Stimulated activated CD4-positive, alpha-beta T cell treated with anti-CD3 and anti-CD28 coated beads, Interleukin-2, amount 100 ng/mL, for 48 hours (primary cell): ENCODE results near the gene SDCBP2.
A peak's percentile ranks its signal among the peaks of the same experiment; 100 is the strongest.
"Not testable (repeated sequence)": the region's sequence is repeated elsewhere in the genome, so short reads cannot be mapped to it uniquely, and the experiment has no call there.

Experiments used
- DNase-seq, 2 donors: peaks; one replicate each; pipeline ENCODE4 v3.0.0-alpha.2; 2020

The SDCBP2 gene

DNA sequence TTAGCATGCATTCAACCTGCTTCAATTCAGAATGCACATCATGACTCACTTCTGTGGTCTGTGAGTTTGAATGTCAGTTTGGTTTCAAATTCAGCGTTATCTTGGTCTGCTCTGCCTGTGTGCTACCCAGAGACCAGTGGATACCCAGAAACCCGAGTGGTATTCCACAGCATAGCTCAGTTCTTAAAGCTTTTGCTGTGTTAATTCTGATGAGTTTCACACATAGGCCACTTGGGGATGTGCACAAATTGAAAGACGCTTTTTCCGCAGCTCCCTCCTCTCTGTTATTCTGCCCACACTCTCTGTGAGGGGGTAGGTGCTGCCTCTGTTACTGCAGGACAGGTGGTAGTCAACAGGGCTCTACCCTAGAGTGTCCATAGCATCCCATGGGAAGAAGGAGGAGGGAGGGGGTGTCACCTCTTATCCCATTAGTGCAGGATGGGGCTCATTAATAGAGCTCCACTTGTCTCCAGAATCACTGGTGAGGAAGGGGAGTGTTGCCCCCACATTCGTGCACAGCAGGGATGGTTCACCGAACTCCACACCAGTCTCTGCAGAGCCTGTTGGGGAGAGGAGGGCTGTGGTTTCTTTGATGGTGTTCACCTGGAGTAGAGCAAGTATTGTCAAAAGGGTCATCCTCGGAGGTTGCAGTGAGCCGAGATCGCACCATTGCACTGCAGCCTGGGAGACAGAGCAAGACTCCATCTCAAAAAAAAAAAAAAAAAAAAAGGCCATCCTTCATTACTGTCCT lies 29.2 kb upstream of the SDCBP2 start:
- peak in 1 of 2 donors; percentile 37 for DNase-seq

DNA sequence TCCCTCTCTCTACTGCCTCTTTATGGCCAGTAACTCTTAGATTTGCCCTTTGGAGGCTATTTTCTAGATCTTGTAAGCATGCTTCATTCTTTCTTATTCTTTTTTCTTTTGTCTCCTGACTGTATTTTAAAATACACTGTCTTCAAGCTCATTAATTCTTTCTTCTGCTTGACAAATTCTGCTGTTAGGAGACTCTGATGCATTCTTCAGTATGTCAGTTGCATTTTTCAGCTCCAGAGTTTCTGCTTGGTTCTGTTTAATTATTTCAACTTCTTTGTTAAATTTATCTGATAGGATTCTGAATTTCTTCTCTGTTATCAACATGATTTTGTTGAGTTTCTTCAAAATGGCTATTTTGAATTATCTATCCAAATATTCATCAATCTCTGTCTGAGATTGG lies 25.0 kb upstream of the SDCBP2 start:
- DNase-seq: no peak

DNA sequence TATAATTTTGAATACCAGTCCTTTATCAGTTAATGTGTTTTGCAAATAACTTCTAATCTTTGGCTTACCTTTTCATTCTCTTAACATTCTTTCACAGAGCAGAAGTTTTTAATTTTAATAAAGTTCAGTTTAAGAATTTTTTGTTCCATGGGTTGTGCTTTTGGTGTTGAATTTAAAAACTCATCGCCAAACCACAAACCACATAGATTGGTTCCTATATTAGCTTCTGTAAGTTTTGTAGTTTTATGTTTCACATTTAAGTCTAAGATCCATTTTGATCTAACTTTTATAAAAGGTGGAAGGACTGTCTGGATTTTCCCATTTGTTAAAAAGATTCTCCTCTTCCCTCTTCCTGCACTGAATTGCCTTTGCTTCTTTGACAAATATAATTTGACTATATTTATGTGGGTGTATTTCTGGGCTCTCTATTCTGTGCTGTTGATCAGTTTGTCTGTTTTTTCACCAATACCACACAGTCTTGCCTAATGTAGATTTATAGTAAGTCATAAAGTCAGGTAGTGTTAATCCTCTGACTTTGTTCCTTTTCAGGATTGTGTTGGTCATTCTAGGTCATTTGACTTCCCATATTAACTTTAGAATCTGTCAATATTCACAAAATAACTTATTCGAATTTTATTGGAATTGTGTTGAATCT lies 17.5 kb upstream of the SDCBP2 start:
- no peak for DNase-seq

DNA sequence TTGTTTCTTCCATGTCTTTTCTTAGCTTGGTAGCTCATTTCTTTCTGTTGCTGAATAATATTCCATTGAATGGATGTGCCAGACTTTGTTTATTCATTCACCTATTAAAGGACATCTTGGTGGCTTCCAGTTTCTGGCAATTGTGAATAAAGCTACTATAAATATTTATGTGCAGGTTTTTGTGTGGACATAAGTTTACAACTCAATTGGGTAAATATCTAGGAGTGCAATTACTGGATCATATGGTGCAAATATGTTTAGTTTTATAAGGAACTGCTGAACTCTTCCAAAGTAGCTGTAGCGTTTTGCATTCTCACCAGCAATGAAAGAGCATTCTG lies 16.8 kb upstream of the SDCBP2 start:
- no peak for DNase-seq

DNA sequence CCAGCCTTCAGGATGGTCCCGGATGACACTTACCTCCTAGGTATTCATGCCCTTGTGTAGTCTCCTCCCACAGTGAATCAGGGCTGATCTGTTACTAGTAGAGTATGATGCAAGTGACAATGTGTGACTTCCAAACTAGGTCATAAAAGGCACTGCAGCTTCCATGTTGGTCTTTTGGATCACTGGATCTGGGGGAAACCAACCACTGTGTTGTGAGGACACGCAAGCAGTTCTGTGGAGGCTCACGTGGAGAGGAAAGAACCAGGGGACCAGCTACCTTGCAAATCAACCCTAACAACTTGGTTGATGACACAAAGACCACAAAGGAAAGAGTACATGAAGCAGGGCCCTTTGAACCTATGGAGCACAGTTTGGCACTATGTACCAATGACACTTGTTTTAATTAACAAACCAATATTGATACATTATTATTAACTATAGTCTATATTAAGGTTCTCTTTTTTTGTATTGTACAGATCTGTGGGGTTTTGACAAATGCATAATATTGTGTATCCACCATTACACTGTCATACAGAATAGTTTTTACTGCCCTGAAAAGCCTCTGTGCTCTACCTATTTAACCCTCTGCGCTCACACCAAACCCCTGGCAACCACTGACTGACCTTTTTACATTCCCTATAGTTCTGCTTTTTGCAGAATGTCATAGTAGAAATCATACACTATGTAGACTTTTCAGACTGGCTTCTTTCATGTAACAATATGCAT lies 16.3 kb upstream of the SDCBP2 start:
- no peak for DNase-seq

DNA sequence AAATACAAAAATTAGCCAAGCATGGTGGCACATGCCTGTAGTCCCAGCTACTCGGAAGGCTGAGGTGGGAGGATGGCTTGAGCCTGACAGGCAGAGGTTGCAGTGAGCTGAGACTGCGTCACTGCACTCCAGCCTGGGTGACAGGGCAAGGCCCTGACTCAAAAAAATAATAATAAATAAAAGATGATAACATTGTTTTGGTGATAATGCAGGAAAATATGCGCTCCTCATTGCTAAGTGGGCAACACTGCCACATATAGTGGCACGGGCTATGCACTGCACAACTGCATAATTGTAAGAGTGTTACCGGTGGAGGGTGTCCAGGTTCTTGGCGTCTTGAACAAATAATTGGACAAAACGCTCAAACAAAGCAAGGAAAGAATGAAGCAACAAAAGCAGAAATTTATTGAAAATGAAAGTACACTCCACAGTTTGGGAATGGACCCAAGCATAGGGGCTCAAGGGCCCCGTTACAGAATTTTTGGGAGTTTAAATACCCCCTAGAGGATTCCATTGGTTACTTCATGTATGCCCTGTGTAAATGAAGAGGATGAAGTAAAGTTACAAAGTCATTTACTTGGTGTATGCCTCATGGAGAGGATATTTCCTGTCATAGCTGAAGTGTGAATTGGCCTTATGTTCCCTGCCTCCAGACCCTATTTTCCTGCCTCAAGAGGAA lies 14.6 kb upstream of the SDCBP2 start:
- not testable (repeated sequence) for DNase-seq

- DNase-seq: no peak
Observed at GRCh38 chr20:1341561-1342265, 12.8 kb upstream of the SDCBP2 start.

DNA sequence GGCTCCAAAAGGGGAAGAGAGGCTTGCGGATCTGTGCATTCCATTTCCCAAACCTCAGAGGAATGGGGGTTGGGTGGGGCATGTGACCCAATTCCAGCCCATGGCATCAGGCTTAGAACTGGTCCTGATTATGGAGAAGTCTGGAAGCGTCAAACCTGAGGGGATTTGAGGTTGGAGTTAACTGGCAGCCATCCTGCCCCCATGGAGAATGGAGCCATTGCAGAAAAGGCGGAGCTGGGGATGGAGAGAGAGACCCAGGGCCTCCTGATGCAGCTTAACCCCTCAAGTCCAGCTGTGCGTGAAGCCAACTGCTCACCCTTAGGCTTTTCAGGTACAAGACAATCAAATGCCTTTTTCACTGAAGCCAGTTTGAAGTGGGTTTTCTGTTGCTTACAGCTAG lies 9.9 kb upstream of the SDCBP2 start:
- no peak for DNase-seq

DNA sequence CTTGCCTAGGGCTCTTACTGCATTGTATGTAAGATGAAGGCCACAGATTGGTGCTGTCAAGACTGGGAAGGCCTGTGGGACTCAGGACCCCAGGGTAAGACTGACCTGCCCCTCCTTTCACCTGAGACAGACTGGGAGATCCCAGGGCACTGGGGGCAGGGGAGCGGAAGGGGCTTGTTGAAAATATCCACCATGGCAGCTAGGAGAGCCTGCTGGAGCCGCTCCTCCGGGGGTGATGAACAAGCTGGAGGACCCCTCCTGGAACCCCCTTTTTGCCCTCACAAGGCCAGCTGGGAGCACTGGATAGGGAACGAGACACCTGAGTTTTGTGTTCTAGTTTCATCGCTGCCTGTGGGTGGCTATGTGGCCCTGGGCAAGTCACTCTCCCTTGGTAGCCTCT lies 9.2 kb upstream of the SDCBP2 start:
- no peak for DNase-seq

DNA sequence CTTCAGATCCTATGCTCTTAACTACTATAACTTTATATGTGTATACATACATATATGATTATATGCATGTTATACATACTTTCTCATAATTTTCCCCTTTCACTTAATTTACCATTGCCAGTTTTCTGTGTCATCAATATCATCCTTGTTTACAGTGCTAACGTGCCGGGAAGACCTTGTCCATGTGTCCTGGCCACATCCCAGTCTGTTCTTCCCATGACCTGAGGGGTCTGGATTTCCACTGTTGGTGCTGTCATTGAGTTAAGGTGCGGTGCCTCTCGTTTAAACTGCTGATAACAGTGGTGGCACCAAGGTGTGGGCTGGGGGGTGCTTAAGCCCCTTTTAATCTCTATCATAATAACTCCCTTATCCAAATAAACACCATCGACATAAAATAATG lies 8.5 kb upstream of the SDCBP2 start:
- no peak for DNase-seq

DNA sequence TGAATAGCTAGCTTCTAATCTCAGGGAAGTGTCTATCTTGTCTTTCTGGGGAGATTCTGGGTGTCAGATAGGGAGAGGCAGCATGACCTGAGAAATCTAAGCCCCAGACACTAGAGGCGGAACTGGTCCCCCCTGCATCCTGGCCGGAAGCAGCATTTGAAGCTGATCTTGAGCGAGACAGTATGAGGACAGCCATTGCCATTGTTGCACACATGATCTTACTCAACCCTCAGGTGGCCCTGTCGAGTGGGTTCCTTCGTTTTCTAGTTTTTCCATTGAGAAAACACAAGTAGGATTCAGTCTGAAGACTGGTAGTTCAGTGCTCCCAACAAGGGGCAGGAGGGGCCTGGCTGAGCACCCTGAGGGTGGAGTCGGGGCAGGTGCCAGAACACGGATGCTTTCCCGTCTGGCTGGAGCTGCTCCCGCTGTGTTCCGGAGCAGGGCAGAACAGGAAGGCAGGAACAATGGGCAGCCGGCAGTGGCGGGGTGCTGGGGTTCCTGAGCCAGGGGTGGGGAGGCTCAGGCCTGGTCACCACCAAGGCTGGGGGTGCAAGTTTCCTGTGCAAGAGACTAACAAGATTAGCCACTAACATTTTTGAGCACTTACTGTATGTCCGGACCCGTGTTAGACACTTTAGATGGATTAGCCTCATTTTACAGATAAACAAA lies 7.9 kb upstream of the SDCBP2 start:
- no peak for DNase-seq

- DNase-seq: no peak
Observed at GRCh38 chr20:1335961-1336698, 7.2 kb upstream of the SDCBP2 start.

DNA sequence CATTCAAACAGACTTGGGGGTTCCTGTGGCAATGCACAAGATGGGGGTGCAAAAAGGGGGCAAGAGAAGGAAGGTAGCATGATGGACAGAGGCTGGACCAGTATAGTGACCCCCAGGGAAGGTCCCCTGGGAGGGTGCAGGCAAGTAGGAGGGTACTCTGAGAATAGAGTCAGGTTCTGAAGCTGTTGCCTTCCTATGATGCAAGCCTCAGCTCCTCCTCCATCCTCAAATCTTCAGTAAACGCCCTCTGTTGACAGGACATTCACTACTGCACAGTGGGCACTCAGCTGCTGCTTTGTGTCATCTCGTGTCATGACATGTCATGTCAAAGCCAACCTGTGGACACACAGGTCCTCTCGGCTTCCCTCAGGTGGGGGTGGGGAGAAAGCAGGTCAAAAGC lies 5.8 kb upstream of the SDCBP2 start:
- no peak for DNase-seq

- no peak for DNase-seq
Observed at GRCh38 chr20:1334370-1334731, 5.4 kb upstream of the SDCBP2 start.

GRCh38 chr20:1333462-1334369 lies 4.8 kb upstream of the SDCBP2 start:
- no peak for DNase-seq

GRCh38 chr20:1332749-1333300 lies 3.9 kb upstream of the SDCBP2 start:
- DNase-seq: no peak

- DNase-seq: no peak
Observed at GRCh38 chr20:1331801-1332453, 3.0 kb upstream of the SDCBP2 start.

- no peak for DNase-seq
Observed at GRCh38 chr20:1331101-1331500, 2.2 kb upstream of the SDCBP2 start.

DNA sequence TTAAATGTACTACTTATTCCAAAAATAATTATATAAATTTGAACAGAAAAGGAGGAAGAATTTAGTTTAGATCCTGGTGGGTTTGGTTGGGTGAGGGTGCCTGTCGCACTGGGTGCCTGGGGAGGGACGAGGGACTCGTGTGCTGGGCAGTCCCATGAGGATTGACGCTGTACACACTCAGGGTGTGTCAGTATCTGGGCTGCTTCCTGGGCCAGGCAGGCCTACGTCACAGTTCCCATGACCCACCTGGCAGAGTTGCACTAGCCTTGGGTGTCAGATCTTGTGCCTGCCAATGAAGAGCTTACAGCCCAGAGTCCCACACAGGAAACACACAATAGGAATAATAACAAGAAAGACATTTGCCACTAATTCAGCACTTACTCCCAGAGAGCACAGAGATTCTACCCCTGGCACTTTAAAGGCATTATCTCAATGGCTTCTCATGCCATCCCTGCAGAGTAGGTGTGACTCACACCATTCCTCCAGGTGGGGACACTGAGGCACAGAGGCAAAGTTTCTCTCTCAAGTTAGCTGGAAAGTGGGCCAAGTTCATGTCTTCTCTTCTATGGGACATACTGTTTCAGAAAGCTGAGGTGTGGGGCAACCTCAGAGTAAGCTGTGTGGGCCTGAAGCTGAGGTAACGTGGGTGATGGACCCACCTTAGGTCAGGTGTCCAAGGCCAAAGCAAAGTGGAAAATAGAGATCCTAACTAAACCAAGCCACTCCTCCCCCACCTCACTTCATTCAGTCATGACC lies 1.3 kb upstream of the SDCBP2 start:
- no peak for DNase-seq
